ENCODE data around the gene KIAA1328. TPM values are rescaled to one million over a fixed set of nuclear protein-coding genes. Genes with fewer than 3 reads are reported as not detected.

The KIAA1328 gene
- total RNA-seq, 1 donor from 2014 or later, result 5.8 TPM

DNA sequence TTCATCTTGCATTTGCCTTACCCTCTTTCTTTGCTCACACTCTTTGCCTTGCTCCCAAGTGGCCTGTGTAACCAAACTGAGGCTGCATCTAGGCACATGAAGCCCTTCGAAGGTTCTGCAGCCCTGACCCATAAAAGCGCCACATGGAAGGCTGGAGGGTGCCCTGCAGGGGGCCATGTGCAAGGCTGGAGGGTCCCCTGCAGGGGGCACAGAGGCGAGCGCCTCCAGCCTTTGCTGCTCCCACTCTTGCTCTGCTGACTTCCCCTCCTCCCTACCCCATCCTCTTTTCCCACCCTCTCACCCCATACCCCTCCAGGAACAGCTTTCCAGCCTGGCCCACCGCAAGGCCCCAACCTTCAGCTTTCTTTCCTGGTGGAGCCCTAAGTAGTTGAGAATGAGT lies 419.4 kb downstream of the KIAA1328 start:
- TF ChIP-seq, protein P1, sequence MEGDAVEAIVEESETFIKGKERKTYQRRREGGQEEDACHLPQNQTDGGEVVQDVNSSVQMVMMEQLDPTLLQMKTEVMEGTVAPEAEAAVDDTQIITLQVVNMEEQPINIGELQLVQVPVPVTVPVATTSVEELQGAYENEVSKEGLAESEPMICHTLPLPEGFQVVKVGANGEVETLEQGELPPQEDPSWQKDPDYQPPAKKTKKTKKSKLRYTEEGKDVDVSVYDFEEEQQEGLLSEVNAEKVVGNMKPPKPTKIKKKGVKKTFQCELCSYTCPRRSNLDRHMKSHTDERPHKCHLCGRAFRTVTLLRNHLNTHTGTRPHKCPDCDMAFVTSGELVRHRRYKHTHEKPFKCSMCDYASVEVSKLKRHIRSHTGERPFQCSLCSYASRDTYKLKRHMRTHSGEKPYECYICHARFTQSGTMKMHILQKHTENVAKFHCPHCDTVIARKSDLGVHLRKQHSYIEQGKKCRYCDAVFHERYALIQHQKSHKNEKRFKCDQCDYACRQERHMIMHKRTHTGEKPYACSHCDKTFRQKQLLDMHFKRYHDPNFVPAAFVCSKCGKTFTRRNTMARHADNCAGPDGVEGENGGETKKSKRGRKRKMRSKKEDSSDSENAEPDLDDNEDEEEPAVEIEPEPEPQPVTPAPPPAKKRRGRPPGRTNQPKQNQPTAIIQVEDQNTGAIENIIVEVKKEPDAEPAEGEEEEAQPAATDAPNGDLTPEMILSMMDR (IDR thresholded peaks at IDR 0.05; ENCODE audit: insufficient read depth, low read length, poor library complexity, severe bottlenecking), result no peak
- Histone ChIP-seq H3K27me3 (ENCODE audit: control insufficient read depth, insufficient read depth, low read length) (peaks cover 5% of the 10 kb centered on the region), H3K36me3 (ENCODE audit: control insufficient read depth, insufficient read depth, low read length) (no peaks in the 10 kb centered on the region), H3K4me3 (ENCODE audit: low read depth, low read length) (no peak overlapping the region)
- DNase-seq (ENCODE audit: low read depth), result no peak

DNA sequence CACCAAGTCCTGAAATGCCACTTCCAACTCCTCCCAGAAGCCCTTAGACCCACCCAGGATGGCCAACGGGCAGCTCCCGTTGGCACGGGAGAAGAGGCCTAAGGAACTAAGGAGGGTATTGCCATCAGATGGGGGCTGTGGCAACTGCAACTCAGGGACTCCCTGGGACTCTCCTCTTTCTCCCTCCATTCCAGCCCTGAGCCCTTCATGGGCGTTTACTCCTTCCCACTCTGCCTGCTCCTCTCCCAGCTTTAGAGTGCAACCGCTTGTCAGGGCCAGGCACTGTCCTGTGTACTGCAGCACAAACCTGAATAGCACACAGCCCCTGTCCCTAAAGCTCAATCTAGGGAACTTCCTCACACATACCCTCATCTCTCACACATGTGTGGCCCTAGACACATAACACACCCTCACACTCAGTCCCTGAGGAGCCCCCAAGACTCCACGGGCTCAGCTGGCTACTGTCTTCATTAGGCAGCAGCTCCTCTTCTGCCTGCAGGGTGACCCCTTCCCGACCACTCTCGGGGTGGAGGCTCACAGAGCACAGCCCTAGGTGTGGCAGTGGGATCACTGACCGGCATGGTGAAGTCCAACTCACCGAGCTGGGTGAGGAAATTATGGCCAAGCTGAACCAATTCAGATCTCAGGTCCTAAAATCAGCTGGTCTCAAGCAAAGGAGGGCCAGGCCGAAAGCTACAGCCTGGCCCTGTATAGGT lies 420.4 kb downstream of the KIAA1328 start:
- TF ChIP-seq, protein P1 (IDR thresholded peaks at IDR 0.05; ENCODE audit: insufficient read depth, low read length, poor library complexity, severe bottlenecking), result no peak
- no peak for DNase-seq (ENCODE audit: low read depth)
- H3K4me3 ChIP-seq (ENCODE audit: low read depth, low read length), result no peak overlapping the region
- H3K36me3 ChIP-seq (ENCODE audit: control insufficient read depth, insufficient read depth, low read length), result no peaks in the 10 kb centered on the region
- peaks cover 12% of the 10 kb centered on the region for H3K27me3 ChIP-seq (ENCODE audit: control insufficient read depth, insufficient read depth, low read length)

DNA sequence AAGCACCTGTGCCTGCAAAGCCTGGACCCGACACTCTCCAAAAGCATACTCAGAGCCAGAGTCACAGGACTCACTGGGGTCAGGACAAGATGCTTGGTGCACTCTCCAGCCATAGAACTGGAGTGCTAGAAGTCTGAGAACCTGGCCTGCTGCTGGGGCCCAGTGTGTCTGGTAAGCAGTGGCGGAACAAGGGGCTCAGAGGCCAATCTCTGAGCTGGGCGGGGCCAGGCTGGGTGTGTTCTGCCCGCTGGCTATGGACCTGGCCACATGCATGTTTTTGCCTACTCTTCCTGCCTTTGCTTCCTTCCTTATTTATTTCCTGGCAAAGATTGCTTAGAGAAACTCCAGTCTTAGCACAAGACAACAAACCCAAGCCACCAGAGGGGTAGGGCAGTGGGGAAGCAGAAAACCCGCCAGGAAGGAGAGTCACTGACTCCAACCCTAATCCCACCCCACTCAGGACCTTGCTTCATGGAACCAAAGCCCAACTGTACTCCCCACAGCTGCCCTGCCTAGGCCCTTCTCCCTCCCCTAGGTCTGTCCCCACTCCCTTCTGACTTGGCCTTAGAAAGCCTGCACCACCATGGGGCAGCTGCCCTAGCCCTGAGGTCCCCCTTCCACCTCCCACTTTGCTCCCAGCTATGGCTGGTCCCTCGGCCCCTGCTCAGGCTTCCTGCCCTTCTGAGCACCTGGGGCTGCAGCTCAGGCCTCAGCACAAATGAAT lies 421.1 kb downstream of the KIAA1328 start:
- H3K4me3 ChIP-seq (ENCODE audit: low read depth, low read length), result no peak overlapping the region
- peaks cover 18% of the 10 kb centered on the region for H3K27me3 ChIP-seq (ENCODE audit: control insufficient read depth, insufficient read depth, low read length)
- TF ChIP-seq, protein P1 (IDR thresholded peaks at IDR 0.05; ENCODE audit: insufficient read depth, low read length, poor library complexity, severe bottlenecking), result no peak
- no peaks in the 10 kb centered on the region for H3K36me3 ChIP-seq (ENCODE audit: control insufficient read depth, insufficient read depth, low read length)
- DNase-seq (ENCODE audit: low read depth), result no peak

DNA sequence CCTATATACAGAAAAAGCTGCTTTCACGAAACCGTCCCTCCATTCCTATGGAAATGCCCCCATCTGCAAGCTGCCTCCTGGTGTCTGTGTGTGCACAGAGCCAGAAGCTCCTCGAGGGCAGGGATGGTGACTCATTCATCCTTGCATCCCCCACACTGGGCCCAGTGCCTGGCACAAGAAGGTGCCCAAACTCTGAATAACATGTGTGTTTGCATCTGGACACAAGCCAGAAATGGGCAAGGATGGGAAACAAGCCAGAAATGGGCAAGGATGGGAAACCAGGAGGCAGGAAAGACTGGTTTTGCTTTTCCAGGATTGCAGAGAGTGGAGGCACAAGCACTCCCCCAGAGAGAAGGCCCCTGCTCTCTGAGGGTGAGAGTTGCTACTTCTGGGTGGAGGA lies 422.8 kb downstream of the KIAA1328 start:
- DNase-seq (ENCODE audit: low read depth), result no peak
- TF ChIP-seq, protein P1 (IDR thresholded peaks at IDR 0.05; ENCODE audit: insufficient read depth, low read length, poor library complexity, severe bottlenecking), result no peak
- no peaks in the 10 kb centered on the region for H3K36me3 ChIP-seq (ENCODE audit: control insufficient read depth, insufficient read depth, low read length)
- H3K4me3 ChIP-seq (ENCODE audit: low read depth, low read length), result no peak overlapping the region
- H3K27me3 ChIP-seq (ENCODE audit: control insufficient read depth, insufficient read depth, low read length), result peaks cover 25% of the 10 kb centered on the region

DNA sequence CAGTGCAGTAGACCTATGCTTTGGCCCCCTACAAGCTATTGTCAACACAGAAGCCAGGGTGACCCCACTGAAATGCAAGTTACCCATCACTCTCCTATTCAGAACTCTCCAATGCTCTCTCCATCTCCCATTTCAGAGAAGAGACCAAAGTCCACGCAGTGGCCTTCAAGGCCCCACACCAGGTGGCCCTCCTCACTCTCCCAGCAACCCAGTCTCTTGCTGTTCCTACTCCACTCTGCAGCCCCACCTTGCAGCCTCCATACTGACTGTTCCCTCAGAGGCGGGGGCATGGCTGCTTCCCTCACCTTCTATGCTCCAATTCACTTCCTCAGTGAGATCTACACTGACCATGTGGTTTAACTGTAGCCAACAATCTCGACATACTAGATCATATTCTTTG lies 423.4 kb downstream of the KIAA1328 start:
- Histone ChIP-seq H3K4me3 (ENCODE audit: low read depth, low read length) (no peak overlapping the region), H3K36me3 (ENCODE audit: control insufficient read depth, insufficient read depth, low read length) (no peaks in the 10 kb centered on the region), H3K27me3 (ENCODE audit: control insufficient read depth, insufficient read depth, low read length) (peaks cover 30% of the 10 kb centered on the region)
- TF ChIP-seq, protein P1 (IDR thresholded peaks at IDR 0.05; ENCODE audit: insufficient read depth, low read length, poor library complexity, severe bottlenecking), result no peak
- DNase-seq (ENCODE audit: low read depth), result no peak

Measured in kidney epithelial cell (primary cell).